GM21360 (cell line): ENCODE measurements around the gene ERN1.

ENCODE experiments used
- ATAC-seq: cut with Tn5 transposase; IDR thresholded peaks from one replicate; pipeline ENCODE4 v1.9.1; 2021; ENCODE audit warnings: mild to moderate bottlenecking, moderate library complexity; ENCODE audit not compliant: unreplicated experiment

ERN1 gene

DNA sequence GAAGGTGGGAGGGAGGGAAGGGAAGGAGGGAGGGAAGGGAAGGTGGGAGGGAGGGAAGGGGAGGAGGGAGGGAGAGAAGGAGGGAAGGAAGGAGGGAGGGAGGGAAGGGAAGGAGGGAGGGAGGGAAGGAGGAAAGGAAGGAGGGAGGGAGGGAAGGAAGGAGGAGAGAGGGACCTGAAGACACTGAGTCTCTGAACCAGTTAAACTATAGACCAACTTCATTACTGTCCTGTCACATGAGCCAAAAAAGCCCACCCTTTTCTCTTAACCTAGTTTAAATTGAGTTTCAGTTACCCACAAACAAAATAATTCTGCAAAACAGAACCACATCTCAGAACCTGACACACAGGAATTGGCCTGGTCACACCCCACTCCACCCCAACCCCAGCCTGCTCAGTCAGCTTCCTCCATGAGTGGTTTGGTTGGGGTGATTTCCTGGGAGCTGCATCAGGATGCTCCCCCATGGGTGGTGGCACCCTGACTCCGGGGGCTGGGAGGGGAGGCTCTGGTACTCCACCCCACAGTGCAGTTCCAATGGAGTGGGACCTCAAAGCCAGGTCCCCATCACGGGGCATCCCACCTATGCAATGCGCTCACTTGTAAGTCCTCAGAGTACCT is 136.5 kb downstream of the ERN1 start:
- no peak for ATAC-seq

DNA sequence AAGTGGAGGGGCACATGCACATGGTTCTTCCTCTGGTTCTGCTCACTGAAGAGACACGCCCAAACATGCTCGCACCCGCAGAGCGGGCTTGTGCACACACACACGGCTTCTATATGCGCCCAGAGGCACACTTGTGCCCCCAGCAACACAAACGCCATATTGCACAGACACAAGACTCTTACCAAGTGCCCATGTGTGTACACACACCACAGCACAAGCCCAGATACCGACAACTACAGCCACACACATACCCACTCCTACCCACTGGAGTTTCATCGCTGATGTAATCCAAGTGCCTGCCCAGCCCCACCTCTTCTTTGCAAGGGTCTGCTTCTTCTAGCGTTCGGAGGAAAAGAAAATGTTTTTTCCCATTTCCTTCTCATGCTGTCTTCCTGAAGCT is 138.3 kb downstream of the ERN1 start:
- ATAC-seq: no peak

DNA sequence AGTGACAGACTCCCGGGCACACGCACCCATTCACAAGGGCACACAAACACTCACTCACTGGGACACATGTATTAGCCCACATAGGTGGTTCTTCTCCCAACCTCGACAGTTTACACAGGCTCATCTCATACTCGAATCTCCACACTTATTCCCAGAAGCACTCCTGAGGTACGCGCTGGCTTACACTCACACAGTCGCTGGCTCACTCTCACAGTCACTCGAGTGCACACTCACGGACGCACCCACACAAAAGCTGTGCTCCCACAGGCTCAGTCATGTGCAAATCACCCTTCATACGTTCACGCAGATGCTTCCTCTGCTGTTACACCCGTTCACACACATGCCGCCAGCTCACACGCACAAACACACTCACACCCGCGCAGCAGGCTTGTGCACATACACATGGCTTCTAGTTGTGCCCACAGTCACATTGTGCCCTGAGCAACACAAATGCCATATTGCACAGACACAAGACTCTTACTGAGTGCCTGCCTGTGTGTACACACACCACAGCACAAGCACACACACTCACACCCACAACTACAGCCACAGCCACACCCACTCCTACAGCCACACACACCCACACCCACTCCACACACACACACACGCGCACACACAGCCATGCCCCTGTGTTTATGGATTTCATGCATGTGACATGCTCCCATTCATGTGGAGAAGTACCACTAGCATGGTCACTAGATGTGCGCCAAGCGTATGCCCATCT is 140.2 kb downstream of the ERN1 start:
- no peak for ATAC-seq
